Loucy (cell line): ENCODE data around the gene OPHN1.

Experiments
- H2AFZ ChIP-seq: fragments of 200-600 bp; sonication (generic); 2 replicates; pipeline ENCODE4 v1.6.0; 2016; ENCODE audit warnings: antibody characterized with exemption, mild to moderate bottlenecking, low read length, moderate library complexity
- H3F3A ChIP-seq: fragments of 200-600 bp; 2 replicates; pipeline ENCODE4 v1.6.0; 2016; ENCODE audit warnings: antibody characterized with exemption, low read depth, mild to moderate bottlenecking
- H3K27me3 ChIP-seq: fragments of 200-600 bp; sonication (generic); 2 replicates; pipeline ENCODE4 v1.6.1; 2014; ENCODE audit warnings: low read length, mild to moderate bottlenecking; ENCODE audit not compliant: insufficient read depth, poor library complexity, severe bottlenecking
- H3K36me3 ChIP-seq: fragments of 200-600 bp; sonication (generic); 2 replicates; pipeline ENCODE4 v1.6.1; 2016; ENCODE audit warnings: low read length; ENCODE audit not compliant: insufficient read depth
- H3K4me1 ChIP-seq: fragments of 200-600 bp; sonication (generic); 2 replicates; pipeline ENCODE4 v1.5.1; 2014; ENCODE audit warnings: low read length, mild to moderate bottlenecking; ENCODE audit not compliant: insufficient read depth, poor library complexity, severe bottlenecking
- H3K4me2 ChIP-seq: fragments of 200-600 bp; sonication (generic); 2 replicates; pipeline ENCODE4 v1.6.0; 2014; ENCODE audit warnings: antibody characterized with exemption, low read length, low read depth, mild to moderate bottlenecking; ENCODE audit not compliant: poor library complexity, severe bottlenecking
- H3K4me3 ChIP-seq: fragments of 200-600 bp; sonication (generic); 2 replicates; pipeline ENCODE4 v1.5.1; 2014; ENCODE audit warnings: low read length, mild to moderate bottlenecking, mixed read lengths; ENCODE audit not compliant: poor library complexity, severe bottlenecking
- H3K79me2 ChIP-seq: fragments of 200-600 bp; sonication (generic); 2 replicates; pipeline ENCODE4 v1.6.1; 2014; ENCODE audit warnings: low read length; ENCODE audit not compliant: insufficient read depth
- H3K9ac ChIP-seq: fragments of 200-600 bp; sonication (generic); 2 replicates; pipeline ENCODE4 v1.6.0; 2014; ENCODE audit warnings: mild to moderate bottlenecking, low read depth, low read length, moderate library complexity; ENCODE audit not compliant: poor library complexity, severe bottlenecking
- H3K9me2 ChIP-seq: fragments of 200-600 bp; sonication (generic); replicated peaks from 2 replicates; pipeline ENCODE4 v1.6.1; 2016; ENCODE audit warnings: low read depth, low read length, mixed read lengths
- H3K9me3 ChIP-seq: fragments of 200-600 bp; sonication (generic); 2 replicates; pipeline ENCODE4 v1.6.1; 2014; ENCODE audit warnings: mild to moderate bottlenecking, antibody characterized with exemption, low read length, low read depth; ENCODE audit not compliant: insufficient read depth
- H4K20me1 ChIP-seq: fragments of 200-600 bp; sonication (generic); 2 replicates; pipeline ENCODE4 v1.6.0; 2014; ENCODE audit warnings: antibody characterized with exemption, low read length, mild to moderate bottlenecking; ENCODE audit not compliant: insufficient read depth, poor library complexity, severe bottlenecking
- CTCF ChIP-seq: fragments of 200-600 bp; sonication (generic); conservative IDR thresholded peaks from 2 replicates; pipeline ENCODE4 v1.5.1; 2014; ENCODE audit warnings: mild to moderate bottlenecking, antibody characterized with exemption, low read length
- EZH2phosphoT487 ChIP-seq: fragments of 200-600 bp; IDR thresholded peaks from 2 replicates; pipeline ENCODE4 v1.6.1; 2018; ENCODE audit warnings: antibody characterized with exemption, mild to moderate bottlenecking, moderate library complexity, borderline replicate concordance

Gene OPHN1

DNA sequence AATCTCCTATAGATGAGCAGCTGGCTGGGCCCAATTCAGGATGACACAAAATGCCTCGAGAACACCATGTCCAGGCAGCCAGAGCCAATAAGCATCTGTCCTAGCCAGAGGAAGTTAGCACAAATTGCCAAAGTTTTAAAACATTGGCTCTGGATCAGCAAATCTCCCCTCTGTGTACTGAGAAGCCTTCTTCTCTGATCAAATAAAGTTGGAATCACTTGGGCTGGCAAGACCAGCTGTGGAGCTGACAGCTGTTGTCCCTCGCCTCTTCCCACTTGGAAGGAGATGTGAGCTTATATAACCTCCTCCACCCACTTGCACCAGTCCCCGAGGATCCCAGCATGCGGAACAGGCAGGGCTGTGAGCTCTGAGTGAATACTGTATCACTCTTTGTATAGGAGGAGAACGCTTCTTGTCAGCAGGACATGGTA is 183.9 kb downstream of the OPHN1 start:
- Histone ChIP-seq H3K4me3 (no peak overlapping the region), H3K27me3 (no peaks in the 10 kb centered on the region), H3K79me2 (no peaks in the 10 kb centered on the region), H3K9me3 (no peaks in the 10 kb centered on the region), H3K36me3 (no peaks in the 10 kb centered on the region), H3K9ac (no peak overlapping the region), H3K4me1 (no peaks in the 10 kb centered on the region), H3K9me2 (no peaks in the 10 kb centered on the region), H3K4me2 (no peak overlapping the region), H2AFZ (no peak overlapping the region), H4K20me1 (no peaks in the 10 kb centered on the region), H3F3A (no peaks in the 10 kb centered on the region)
- TF ChIP-seq EZH2phosphoT487, result no peak
- TF ChIP-seq CTCF, result no peak

- H3K4me2 ChIP-seq, result no peak overlapping the region
- no peaks in the 10 kb centered on the region for H3F3A ChIP-seq
- H3K36me3 ChIP-seq, result no peaks in the 10 kb centered on the region
- peak; percentile 69 for TF ChIP-seq CTCF
- no peak for TF ChIP-seq EZH2phosphoT487
- H3K79me2 ChIP-seq, result no peaks in the 10 kb centered on the region
- H4K20me1 ChIP-seq, result no peaks in the 10 kb centered on the region
- H3K4me1 ChIP-seq, result no peaks in the 10 kb centered on the region
- no peaks in the 10 kb centered on the region for H3K9me3 ChIP-seq
- no peaks in the 10 kb centered on the region for H3K27me3 ChIP-seq
- H2AFZ ChIP-seq, result no peak overlapping the region
- H3K9me2 ChIP-seq, result no peaks in the 10 kb centered on the region
- no peak overlapping the region for H3K9ac ChIP-seq
- no peak overlapping the region for H3K4me3 ChIP-seq
These were observed 194.7 kb downstream of the OPHN1 start for GRCh38 chrX:68238568-68238967.

- no peaks in the 10 kb centered on the region for H3K79me2 ChIP-seq
- H3K36me3 ChIP-seq, result no peaks in the 10 kb centered on the region
- no peaks in the 10 kb centered on the region for H3F3A ChIP-seq
- H3K4me3 ChIP-seq, result no peak overlapping the region
- no peaks in the 10 kb centered on the region for H4K20me1 ChIP-seq
- H3K27me3 ChIP-seq, result no peaks in the 10 kb centered on the region
- no peaks in the 10 kb centered on the region for H3K9me3 ChIP-seq
- no peak overlapping the region for H2AFZ ChIP-seq
- H3K4me2 ChIP-seq, result no peak overlapping the region
- TF ChIP-seq CTCF (no peak), EZH2phosphoT487 (no peak)
- H3K4me1 ChIP-seq, result no peaks in the 10 kb centered on the region
- H3K9me2 ChIP-seq, result no peaks in the 10 kb centered on the region
- H3K9ac ChIP-seq, result no peak overlapping the region
These were observed 199.0 kb downstream of the OPHN1 start for GRCh38 chrX:68234171-68234910.
